K562 (cell line): ENCODE data around the gene TPM4. TPM values are rescaled to one million over a fixed set of nuclear protein-coding genes. Genes with fewer than 3 reads are reported as not detected.

ENCODE experiments used
- CHD2 ChIP-seq: IDR thresholded peaks from 2 replicates; pipeline ENCODE4 v1.6.1; 2011; ENCODE audit warnings: low read depth, low read length
- GATAD2B ChIP-seq: fragments of 450-650 bp; IDR thresholded peaks from 2 replicates; pipeline ENCODE4 v1.6.1; 2017; ENCODE audit warnings: mild to moderate bottlenecking, borderline replicate concordance
- KAT8 ChIP-seq: fragments of 450-650 bp; IDR thresholded peaks from 2 replicates; pipeline ENCODE4 v1.6.1; 2016; ENCODE audit warnings: low read depth, mild to moderate bottlenecking
- MBD1 ChIP-seq: fragments of 250-450 bp; sonication (Bioruptor Pico); IDR thresholded peaks from 2 replicates; pipeline ENCODE4 v1.8.0; 2022; ENCODE audit warnings: inconsistent platforms
- MITF ChIP-seq: IDR thresholded peaks from 2 replicates; pipeline ENCODE4 v1.6.1; 2014; ENCODE audit warnings: antibody characterized with exemption
- NBN ChIP-seq: fragments of 450-650 bp; IDR thresholded peaks from 2 replicates; pipeline ENCODE4 v1.6.1; 2016; ENCODE audit warnings: low read depth, mild to moderate bottlenecking
- POLR2AphosphoS5 ChIP-seq: IDR thresholded peaks from 2 replicates; pipeline ENCODE4 v1.6.1; 2011; ENCODE audit warnings: mild to moderate bottlenecking, low read depth, low read length, moderate library complexity; ENCODE audit not compliant: control insufficient read depth, insufficient read depth
- POLR2G ChIP-seq: fragments of 200-400 bp; formaldehyde crosslinking; IDR thresholded peaks from 2 replicates; pipeline ENCODE4 v1.6.1; 2017; ENCODE audit warnings: low read depth, mild to moderate bottlenecking, antibody characterized with exemption, low read length, moderate library complexity
- SAP30 ChIP-seq: fragments of 200-600 bp; sonication (generic); IDR thresholded peaks from 2 replicates; pipeline ENCODE4 v1.6.1; 2012; ENCODE audit warnings: borderline replicate concordance, low read depth, mild to moderate bottlenecking, moderate library complexity, low read length, control low read depth, inconsistent platforms; ENCODE audit not compliant: insufficient read depth, poor library complexity, severe bottlenecking
- SRSF7 ChIP-seq: fragments of 200-400 bp; formaldehyde crosslinking; optimal IDR thresholded peaks from 2 replicates; pipeline ENCODE3; 2017; ENCODE audit warnings: mild to moderate bottlenecking, low read depth, low read length
- ZBTB2 ChIP-seq: fragments of 450-650 bp; IDR thresholded peaks from 2 replicates; pipeline ENCODE4 v1.6.1; 2016; ENCODE audit warnings: antibody characterized with exemption
- ZC3H8 ChIP-seq: fragments of 450-650 bp; IDR thresholded peaks from 2 replicates; pipeline ENCODE4 v1.6.1; 2017
- ZNF197 ChIP-seq: fragments of 200-800 bp; sonication (Bioruptor generic); IDR thresholded peaks from 2 replicates; pipeline ENCODE4 v1.6.1; 2016; ENCODE audit warnings: low read depth, missing genetic modification characterization, missing compliant biosample characterization
- polyA plus RNA-seq, 8 experiments: library from polyadenylated mRNA; depleted of rRNA in 4 of 8; stranded (reverse) in 5 of 8; unstranded in 3 of 8; fragments of >200 nt; fragmentation: Nextera tagmentation in 2 of 8; fragmentation: Illumina TruSeq in 1 of 8; extraction: Ambion mirVana in 2 of 8; extraction: Trizol in 1 of 8; gene quantifications; 2 replicates each; pipeline versions ENCODE4 v1.2.1 to v1.2.3, GENCODE V29; 2011 to 2014; ENCODE audit warnings: inconsistent platforms in 1 of 8, missing spikeins in 1 of 8
- total RNA-seq, 7 experiments: library from RNA; depleted of rRNA in 6 of 7; stranded (reverse); fragments of >200 nt in 6 of 7; fragmentation: Illumina TruSeq in 2 of 7; extraction: Trizol in 2 of 7; gene quantifications; 2 replicates each; pipeline versions ENCODE4 v1.2.1 to v1.2.3, GENCODE V29; 2011 to 2021; ENCODE audit warnings: low replicate concordance in 1 of 7
- TF ChIP-seq, protein P1 (sequence below): fragments of 450-650 bp; IDR thresholded peaks from 2 replicates; pipeline ENCODE4 v1.7.0; 2016; ENCODE audit warnings: borderline replicate concordance
- TF ChIP-seq, protein P2 (sequence below): fragments of 250-450 bp; sonication (Bioruptor Pico); IDR thresholded peaks from 2 replicates; pipeline ENCODE4 v1.4.0; 2020
- TF ChIP-seq, protein P3 (sequence below): fragments of 250-450 bp; sonication (Bioruptor Pico); IDR thresholded peaks from 2 replicates; pipeline ENCODE4 v1.5.0; 2020; ENCODE audit warnings: mild to moderate bottlenecking

The TPM4 gene
- total and polyA plus RNA-seq, 9 of the 15 experiments (the other 6 are each of a cell fraction or from before 2014, with no cell fraction given) = 28.1 to 111 (median 77.4) TPM

GRCh38 chr19:16111160-16111908 is 35.0 kb downstream of the TPM4 start, which contains the start of gene RAB8A (continued):
- TF ChIP-seq, protein P1, sequence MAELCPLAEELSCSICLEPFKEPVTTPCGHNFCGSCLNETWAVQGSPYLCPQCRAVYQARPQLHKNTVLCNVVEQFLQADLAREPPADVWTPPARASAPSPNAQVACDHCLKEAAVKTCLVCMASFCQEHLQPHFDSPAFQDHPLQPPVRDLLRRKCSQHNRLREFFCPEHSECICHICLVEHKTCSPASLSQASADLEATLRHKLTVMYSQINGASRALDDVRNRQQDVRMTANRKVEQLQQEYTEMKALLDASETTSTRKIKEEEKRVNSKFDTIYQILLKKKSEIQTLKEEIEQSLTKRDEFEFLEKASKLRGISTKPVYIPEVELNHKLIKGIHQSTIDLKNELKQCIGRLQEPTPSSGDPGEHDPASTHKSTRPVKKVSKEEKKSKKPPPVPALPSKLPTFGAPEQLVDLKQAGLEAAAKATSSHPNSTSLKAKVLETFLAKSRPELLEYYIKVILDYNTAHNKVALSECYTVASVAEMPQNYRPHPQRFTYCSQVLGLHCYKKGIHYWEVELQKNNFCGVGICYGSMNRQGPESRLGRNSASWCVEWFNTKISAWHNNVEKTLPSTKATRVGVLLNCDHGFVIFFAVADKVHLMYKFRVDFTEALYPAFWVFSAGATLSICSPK = no peak
- TF ChIP-seq CHD2 (peak; percentile 84), MBD1 (CRISPR knock-in tag) (no peak), SAP30 (no peak), POLR2G (peak; percentile 84), ZNF197 (CRISPR knock-in tag) (no peak), NBN (peak; percentile 50; the same call in 1 of the 2 replicates), GATAD2B (no peak), ZBTB2 (peak; percentile 98), POLR2AphosphoS5 (peak; percentile 65; the same call in 1 of the 2 replicates), ZC3H8 (no peak), SRSF7 (no peak), KAT8 (no peak), MITF (no peak; the same call in 1 of the 2 replicates)
- TF ChIP-seq, protein P2, sequence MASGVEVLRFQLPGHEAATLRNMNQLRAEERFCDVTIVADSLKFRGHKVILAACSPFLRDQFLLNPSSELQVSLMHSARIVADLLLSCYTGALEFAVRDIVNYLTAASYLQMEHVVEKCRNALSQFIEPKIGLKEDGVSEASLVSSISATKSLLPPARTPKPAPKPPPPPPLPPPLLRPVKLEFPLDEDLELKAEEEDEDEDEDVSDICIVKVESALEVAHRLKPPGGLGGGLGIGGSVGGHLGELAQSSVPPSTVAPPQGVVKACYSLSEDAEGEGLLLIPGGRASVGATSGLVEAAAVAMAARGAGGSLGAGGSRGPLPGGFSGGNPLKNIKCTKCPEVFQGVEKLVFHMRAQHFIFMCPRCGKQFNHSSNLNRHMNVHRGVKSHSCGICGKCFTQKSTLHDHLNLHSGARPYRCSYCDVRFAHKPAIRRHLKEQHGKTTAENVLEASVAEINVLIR = peak; percentile 89
- TF ChIP-seq, protein P3, sequence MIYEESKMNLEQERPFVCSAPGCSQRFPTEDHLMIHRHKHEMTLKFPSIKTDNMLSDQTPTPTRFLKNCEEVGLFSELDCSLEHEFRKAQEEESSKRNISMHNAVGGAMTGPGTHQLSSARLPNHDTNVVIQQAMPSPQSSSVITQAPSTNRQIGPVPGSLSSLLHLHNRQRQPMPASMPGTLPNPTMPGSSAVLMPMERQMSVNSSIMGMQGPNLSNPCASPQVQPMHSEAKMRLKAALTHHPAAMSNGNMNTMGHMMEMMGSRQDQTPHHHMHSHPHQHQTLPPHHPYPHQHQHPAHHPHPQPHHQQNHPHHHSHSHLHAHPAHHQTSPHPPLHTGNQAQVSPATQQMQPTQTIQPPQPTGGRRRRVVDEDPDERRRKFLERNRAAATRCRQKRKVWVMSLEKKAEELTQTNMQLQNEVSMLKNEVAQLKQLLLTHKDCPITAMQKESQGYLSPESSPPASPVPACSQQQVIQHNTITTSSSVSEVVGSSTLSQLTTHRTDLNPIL = no peak
